ENCODE data around the gene ATP6V0E2. TPM values are rescaled to one million over a fixed set of nuclear protein-coding genes. Genes with fewer than 3 reads are reported as not detected.

ATP6V0E2 gene
- total RNA-seq, 2 donors from 2014 or later: 15.3 to 16.1 TPM

DNA sequence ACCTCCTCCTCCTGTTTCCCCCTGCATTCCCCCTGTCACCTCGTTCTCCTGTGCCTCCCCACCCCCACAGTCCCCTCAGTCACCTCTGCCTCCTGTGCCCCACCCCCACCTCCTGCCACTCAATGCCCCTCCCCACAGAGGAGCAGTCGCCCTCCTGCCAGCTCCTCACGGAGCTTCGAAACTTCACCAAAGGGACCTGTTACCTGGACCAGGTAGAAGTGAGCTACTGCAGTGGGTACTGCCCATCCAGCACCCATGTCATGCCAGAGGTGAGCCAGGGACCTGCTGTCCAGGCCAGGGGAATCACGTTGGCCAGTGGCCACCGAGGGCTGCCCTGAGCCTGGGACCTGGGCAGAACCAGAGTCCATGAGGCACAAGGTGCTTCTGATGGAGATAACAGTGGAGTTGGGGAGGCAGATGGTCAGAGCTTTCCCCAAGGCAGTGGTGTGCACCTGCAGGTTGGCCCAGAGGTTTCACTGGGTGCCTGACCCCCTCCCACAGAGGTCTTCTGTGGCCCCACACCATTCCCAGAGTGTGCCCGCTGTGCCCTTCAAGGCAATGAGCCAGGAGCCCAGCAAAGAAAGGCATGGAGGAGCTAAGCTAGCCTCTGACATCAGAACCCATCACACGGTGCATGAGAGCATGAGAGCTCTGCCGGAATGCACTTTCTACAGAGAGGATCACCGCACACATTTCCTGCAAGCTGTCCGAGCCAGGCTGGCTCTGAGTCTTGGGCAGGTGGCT is 42.6 kb upstream of the ATP6V0E2 start:
- Histone ChIP-seq H3K36me3 (ENCODE audit: control insufficient read depth, insufficient read depth, low read length) (no peaks in the 10 kb centered on the region), H3K27me3 (ENCODE audit: control insufficient read depth, insufficient read depth, low read length, poor library complexity, severe bottlenecking) (peaks cover 19% of the 10 kb centered on the region), H3K9me3 (ENCODE audit: control insufficient read depth, low read length) (no peaks in the 10 kb centered on the region), H3K27ac (ENCODE audit: low read depth, low read length) (no peak overlapping the region), H3K4me1 (ENCODE audit: control insufficient read depth, insufficient read depth, low read length) (no peaks in the 10 kb centered on the region), H3K9ac (ENCODE audit: extremely low read depth, low read length, poor library complexity, severe bottlenecking) (no peak overlapping the region), H3K4me3 (ENCODE audit: low read length) (no peak overlapping the region)
- 63 to 72% methylated on average over 7 to 11 of the region's 11 CpGs for WGBS, 2 experiments (ENCODE audit: insufficient coverage in 1 of 2, insufficient read length in 1 of 2)
- Mint-ChIP-seq H3K27me3 (ENCODE audit: insufficient read depth) (peaks cover 26% of the 10 kb centered on the region), H3K27ac (no peak overlapping the region), H3K36me3 (ENCODE audit: low read depth) (no peaks in the 10 kb centered on the region), H3K9me3 (no peaks in the 10 kb centered on the region), H3K4me1 (peaks cover 3% of the 10 kb centered on the region), H3K4me3 (no peak overlapping the region)
- TF ChIP-seq, protein P1, sequence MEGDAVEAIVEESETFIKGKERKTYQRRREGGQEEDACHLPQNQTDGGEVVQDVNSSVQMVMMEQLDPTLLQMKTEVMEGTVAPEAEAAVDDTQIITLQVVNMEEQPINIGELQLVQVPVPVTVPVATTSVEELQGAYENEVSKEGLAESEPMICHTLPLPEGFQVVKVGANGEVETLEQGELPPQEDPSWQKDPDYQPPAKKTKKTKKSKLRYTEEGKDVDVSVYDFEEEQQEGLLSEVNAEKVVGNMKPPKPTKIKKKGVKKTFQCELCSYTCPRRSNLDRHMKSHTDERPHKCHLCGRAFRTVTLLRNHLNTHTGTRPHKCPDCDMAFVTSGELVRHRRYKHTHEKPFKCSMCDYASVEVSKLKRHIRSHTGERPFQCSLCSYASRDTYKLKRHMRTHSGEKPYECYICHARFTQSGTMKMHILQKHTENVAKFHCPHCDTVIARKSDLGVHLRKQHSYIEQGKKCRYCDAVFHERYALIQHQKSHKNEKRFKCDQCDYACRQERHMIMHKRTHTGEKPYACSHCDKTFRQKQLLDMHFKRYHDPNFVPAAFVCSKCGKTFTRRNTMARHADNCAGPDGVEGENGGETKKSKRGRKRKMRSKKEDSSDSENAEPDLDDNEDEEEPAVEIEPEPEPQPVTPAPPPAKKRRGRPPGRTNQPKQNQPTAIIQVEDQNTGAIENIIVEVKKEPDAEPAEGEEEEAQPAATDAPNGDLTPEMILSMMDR (conservative IDR thresholded peaks at IDR 0.05): no peak
- DNase-seq: no peak

DNA sequence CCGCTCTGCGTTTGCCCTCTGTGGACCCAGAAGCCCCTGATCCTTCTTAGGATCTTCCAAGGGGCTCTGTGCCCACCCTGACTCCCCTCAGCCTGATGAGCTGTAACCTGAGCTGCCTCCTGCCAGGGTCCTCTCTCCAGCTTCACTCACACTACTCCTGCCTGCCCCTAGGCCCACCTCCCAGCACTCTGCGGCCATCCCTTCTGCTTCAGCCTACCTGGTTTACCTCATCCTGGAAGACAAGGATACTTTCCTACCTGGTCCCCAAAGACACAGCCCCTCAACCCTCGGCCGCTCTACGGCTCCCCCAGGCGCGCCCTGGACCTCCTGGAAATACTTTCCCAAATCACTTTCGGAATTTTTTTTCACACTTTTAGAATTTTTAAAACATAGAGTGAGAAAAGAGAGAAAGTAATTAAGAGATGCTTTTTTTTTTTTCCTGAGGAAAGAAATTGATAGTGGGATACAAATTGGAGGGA is 42.0 kb upstream of the ATP6V0E2 start:
- no peaks in the 10 kb centered on the region for H3K36me3 ChIP-seq (ENCODE audit: control insufficient read depth, insufficient read depth, low read length)
- Mint-ChIP-seq H3K27me3 (ENCODE audit: insufficient read depth) (peaks cover 31% of the 10 kb centered on the region), H3K36me3 (ENCODE audit: low read depth) (no peaks in the 10 kb centered on the region), H3K27ac (no peak overlapping the region), H3K4me3 (no peak overlapping the region), H3K9me3 (no peaks in the 10 kb centered on the region), H3K4me1 (peaks cover 3% of the 10 kb centered on the region)
- H3K27me3 ChIP-seq (ENCODE audit: control insufficient read depth, insufficient read depth, low read length, poor library complexity, severe bottlenecking): peaks cover 25% of the 10 kb centered on the region
- peak; percentile 72 for DNase-seq
- H3K9me3 ChIP-seq (ENCODE audit: control insufficient read depth, low read length): no peaks in the 10 kb centered on the region
- H3K4me1 ChIP-seq (ENCODE audit: control insufficient read depth, insufficient read depth, low read length): no peaks in the 10 kb centered on the region
- 75% methylated on average over 8 of the region's 9 CpGs; no CpG with 5 or more reads in 1 of the 2 experiments for WGBS, 2 experiments (ENCODE audit: insufficient coverage in 1 of 2, insufficient read length in 1 of 2)
- no peak overlapping the region for H3K4me3 ChIP-seq (ENCODE audit: low read length)
- TF ChIP-seq, protein P1 (conservative IDR thresholded peaks at IDR 0.05): no peak
- H3K9ac ChIP-seq (ENCODE audit: extremely low read depth, low read length, poor library complexity, severe bottlenecking): no peak overlapping the region
- no peak overlapping the region for H3K27ac ChIP-seq (ENCODE audit: low read depth, low read length)

DNA sequence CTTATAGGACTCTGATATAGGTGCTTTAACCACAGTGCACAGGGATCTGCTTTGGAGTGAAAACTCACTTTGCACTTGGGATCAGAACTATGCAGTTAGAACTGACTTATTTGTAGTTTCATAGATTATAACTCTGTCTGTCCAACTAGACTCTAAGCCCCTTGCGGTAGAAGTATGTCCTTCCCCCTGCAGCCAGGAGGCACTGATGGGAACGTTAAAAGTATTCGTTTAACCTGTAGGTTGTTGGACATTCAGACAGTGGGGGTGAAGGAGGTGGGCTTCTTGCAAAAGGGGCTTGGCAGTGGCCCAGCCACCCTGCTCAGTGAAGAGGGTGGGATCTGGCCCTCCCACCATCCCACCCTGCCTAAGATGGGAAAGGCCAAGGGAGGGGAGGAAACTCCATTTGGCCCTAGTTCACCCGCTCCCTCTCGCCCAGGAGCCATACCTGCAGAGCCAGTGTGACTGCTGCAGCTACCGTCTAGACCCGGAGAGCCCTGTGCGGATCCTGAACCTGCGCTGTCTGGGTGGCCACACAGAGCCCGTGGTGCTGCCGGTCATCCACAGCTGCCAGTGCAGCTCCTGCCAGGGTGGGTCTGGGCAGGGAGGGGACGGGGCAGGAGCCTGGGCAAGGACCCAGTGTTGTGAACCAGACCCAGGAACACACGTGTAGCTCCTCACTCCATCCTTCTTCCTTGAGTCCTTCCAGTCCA is 41.3 kb upstream of the ATP6V0E2 start:
- Mint-ChIP-seq H3K27me3 (ENCODE audit: insufficient read depth) (peaks cover 35% of the 10 kb centered on the region), H3K27ac (no peak overlapping the region), H3K36me3 (ENCODE audit: low read depth) (no peaks in the 10 kb centered on the region), H3K9me3 (no peaks in the 10 kb centered on the region), H3K4me1 (peaks cover 4% of the 10 kb centered on the region), H3K4me3 (no peak overlapping the region)
- Histone ChIP-seq H3K36me3 (ENCODE audit: control insufficient read depth, insufficient read depth, low read length) (no peaks in the 10 kb centered on the region), H3K4me1 (ENCODE audit: control insufficient read depth, insufficient read depth, low read length) (no peaks in the 10 kb centered on the region), H3K9ac (ENCODE audit: extremely low read depth, low read length, poor library complexity, severe bottlenecking) (no peak overlapping the region), H3K4me3 (ENCODE audit: low read length) (no peak overlapping the region), H3K27me3 (ENCODE audit: control insufficient read depth, insufficient read depth, low read length, poor library complexity, severe bottlenecking) (peaks cover 27% of the 10 kb centered on the region), H3K9me3 (ENCODE audit: control insufficient read depth, low read length) (no peaks in the 10 kb centered on the region), H3K27ac (ENCODE audit: low read depth, low read length) (no peak overlapping the region)
- 89% methylated on average over 8 to 13 of the region's 13 CpGs for WGBS, 2 experiments (ENCODE audit: insufficient coverage in 1 of 2, insufficient read length in 1 of 2)
- no peak for DNase-seq
- TF ChIP-seq, protein P1 (conservative IDR thresholded peaks at IDR 0.05): peak; percentile 28

Measured in endodermal cell (in vitro differentiated cells).